Activated CD4-positive, alpha-beta T cell treated with anti-CD3 and anti-CD28 coated beads, Interleukin-2, amount 50 U/mL, for 4 hours (primary cell): Measurements from ENCODE around the gene GUCA2B.

Experiments
- DNase-seq, 2 experiments: peaks; one replicate each; pipeline ENCODE4 v3.0.0-alpha.2; 2020

Gene GUCA2B

GRCh38 chr1:42152907-42153600 is at the start of gene GUCA2B:
TSS of gene GUCA2B (plus strand) at chr1:42153410. CDS start at chr1:42153451, 41 bp downstream.
- DNase-seq, result no peak

GRCh38 chr1:42105025-42105424 is 48.2 kb upstream of the GUCA2B start:
- DNase-seq, result no peak

GRCh38 chr1:42108309-42108708 is 44.9 kb upstream of the GUCA2B start:
- DNase-seq, result no peak

- no peak for DNase-seq
These were observed 43.6 kb upstream of the GUCA2B start for GRCh38 chr1:42109600-42109999.

- no peak for DNase-seq
These were observed 39.0 kb upstream of the GUCA2B start for GRCh38 chr1:42114229-42114628.

GRCh38 chr1:42117214-42117613 is 36.0 kb upstream of the GUCA2B start:
- DNase-seq, result no peak

DNA sequence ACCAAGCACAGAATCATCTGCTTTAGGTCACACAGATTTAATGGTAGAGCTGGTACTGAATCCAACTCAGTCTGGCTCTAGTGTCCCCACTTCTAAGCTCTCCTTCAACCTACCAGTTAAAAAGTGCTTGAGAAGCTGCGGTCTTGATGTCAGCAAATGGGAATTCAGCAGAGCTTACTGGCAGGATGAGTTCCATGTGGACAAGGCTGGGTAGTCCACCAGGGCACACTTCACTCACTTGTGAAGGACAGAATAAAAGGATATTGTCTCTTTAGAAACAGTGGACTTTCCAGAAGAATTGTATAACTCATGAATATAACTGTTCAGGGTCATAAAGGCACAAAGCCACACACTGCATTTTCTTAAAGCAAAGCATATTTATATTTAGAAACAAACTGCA is 35.1 kb upstream of the GUCA2B start:
- DNase-seq, result no peak

- DNase-seq, result no peak
These were observed 30.8 kb upstream of the GUCA2B start for GRCh38 chr1:42122408-42122807.

DNA sequence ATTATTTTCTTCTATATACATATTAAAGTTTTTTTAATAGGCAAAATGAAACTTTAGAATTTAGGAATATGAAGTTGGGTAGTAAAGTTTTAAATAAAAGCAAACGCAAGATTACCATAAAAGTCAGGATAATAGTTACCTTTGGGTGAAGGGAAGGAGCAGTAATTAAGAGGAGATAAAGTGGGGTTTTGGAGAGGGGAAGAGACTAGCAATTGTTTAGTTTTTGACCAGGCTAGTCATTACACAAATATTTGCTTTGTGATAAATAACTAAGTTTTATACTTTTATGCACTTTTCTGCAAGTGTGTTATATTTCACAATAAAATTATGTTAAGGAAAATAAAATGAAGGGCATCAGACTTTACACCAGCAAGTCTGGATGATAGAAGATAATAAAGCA is 27.7 kb upstream of the GUCA2B start:
- no peak for DNase-seq

GRCh38 chr1:42127767-42128166 is 25.4 kb upstream of the GUCA2B start:
- DNase-seq, result no peak

GRCh38 chr1:42128499-42128898 is 24.7 kb upstream of the GUCA2B start:
- no peak for DNase-seq

DNA sequence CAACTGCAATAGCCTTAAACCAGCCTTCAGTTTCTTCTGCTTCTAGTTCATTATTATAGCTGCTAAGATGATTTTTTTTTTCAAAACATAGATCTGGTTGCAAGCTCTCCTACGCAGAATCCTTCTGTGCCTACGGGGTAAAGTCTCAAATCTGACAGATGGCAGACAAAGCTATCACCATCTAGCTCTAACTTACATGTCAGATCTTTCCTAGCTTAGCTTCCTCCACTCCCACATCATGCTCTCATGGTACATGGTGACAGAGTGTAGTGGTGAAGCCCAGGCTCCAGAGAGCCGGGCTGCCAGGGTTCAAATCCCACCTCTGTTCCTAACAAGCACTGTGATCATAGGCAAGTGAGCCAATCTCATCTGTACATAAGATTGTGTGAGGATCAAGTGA is 24.2 kb upstream of the GUCA2B start:
- DNase-seq, result no peak

DNA sequence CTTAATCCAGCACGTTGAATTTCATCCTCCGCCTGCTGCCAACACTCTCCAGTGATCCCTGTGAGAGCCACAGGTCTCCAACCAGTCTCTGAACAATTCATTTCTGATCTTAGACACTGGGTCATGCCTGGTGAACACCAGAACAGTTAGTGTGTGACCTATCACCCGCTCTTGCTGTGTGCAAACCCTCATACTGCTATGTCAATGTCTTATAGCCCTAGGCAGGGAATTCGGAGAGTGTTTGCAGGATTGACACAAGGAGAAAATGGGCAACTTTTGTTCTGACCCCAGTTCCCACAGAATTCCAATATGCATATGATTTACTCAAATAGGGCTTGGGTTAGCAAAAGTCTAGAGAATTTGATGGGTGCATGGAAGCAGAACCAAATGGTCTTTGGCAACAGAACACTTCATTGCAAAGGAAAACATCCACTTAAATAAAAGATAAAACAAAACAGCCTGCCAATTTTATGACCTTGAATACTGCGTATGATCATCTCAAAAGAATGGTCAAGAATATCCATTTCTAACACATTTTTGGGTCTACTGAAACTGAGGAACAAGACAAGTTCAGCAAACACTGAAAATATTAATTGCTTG is 23.0 kb upstream of the GUCA2B start:
- no peak for DNase-seq

GRCh38 chr1:42133390-42133789 is 19.8 kb upstream of the GUCA2B start:
- DNase-seq, result no peak

GRCh38 chr1:42133809-42134526 is 19.2 kb upstream of the GUCA2B start:
- DNase-seq, result no peak

GRCh38 chr1:42135426-42135825 is 17.8 kb upstream of the GUCA2B start:
- no peak for DNase-seq

DNA sequence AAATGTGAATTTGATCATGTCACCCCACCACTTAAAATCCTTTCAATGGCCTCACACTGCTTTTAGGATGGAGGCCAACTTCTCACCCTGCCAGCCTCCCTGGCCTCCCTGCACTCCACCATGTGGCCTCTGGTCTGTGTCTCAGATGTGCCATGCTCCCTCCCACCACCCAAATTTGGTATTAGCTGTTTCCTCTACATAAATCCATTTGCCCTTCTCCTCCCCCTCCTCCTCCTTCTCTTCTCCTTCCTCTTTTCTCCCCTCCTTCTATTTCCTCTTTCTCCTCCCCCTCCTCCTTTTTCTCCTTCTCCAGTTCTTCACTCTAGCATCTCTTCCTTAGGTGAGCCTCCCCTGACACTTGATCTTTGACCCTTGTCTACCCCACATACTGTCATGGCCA is 16.7 kb upstream of the GUCA2B start:
- DNase-seq, result no peak

- no peak for DNase-seq
These were observed 15.4 kb upstream of the GUCA2B start for GRCh38 chr1:42137766-42138165.

DNA sequence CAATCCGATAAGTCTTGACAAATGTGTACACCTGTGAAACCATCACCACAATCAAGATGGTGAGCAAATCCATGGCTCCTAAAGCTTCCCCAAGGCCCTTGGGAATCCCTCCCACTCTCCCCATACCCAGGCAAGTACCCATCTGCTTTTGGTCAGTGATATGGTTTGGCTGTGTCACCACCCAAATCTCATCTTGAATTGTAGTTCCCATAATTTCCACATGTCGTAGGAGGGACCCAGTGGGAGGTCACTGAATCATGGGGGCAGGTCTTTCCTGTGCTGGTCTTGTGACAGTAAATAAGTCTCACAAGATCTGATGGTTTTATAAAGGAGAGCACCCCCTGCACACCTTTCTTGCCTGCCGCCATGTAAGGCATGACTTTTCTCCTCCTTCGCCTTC is 14.6 kb upstream of the GUCA2B start:
- no peak for DNase-seq

GRCh38 chr1:42139444-42139843 is 13.8 kb upstream of the GUCA2B start:
- no peak for DNase-seq

- DNase-seq, result no peak
These were observed 13.0 kb upstream of the GUCA2B start for GRCh38 chr1:42140191-42140590.

DNA sequence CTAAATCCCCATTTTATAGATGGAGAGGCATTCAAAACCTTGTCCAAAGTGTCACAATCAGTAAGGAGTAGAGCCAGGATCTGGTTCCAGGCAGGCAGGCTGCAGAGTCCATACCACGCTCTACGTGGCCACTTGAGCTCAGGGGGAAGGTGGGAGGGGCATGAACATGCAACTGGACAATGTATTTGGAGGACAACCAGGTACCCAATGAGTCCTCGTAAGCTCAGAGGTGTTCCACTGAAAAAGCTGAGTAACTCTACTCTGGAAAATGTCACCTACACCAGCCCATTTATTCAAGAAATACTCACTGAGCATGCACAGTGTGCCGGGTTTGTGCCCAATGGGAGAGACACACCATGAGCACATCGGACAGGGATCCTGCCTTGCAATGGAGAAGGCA is 11.2 kb upstream of the GUCA2B start:
- no peak for DNase-seq

DNA sequence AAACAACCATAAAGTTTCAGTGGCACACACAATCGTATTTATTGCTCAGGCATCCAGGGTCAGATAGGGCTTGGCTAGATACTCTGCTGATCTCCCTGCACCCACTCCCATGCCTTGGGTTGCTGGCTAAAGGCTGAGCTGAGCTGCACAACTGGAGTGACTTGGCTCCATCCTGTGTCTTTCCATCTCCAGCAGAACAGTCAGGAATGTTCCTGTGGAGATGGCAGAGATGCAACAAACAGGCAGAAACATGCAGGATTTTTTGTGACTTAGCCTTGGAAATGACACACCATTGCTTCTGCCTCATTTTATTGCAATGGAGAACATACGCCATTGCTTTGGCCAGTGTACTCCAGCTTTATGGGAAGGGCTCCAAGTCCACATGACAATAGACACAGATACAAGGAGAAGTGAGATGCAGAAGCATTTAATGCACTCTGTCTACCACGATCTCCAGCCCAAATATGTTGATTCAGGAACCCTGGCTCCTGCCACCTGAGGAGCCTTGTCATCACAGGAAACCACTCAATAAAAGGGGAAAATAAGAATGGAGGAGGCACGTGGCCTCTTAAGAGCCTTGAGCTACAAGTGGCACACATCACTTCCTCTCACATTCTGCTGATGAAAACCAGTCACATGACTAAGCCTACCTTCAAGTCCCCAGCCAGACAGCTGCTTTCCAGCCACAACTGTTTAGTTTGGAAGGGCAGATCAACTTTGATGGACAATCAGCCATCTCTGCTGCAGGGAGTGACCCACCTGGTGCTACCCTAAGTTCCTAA is 10.1 kb upstream of the GUCA2B start:
- no peak for DNase-seq
